ENCODE data around the gene NEDD4L.

NEDD4L gene

GRCh38 chr18:58102018-58102417 lies 58.0 kb downstream of the NEDD4L start:
- Histone ChIP-seq H3K9me3 (ENCODE audit: insufficient read depth, low read length) (no peaks in the 10 kb centered on the region), H3K36me3 (ENCODE audit: insufficient read depth, insufficient read length, low read length) (no peaks in the 10 kb centered on the region), H3K4me1 (ENCODE audit: insufficient read depth, insufficient read length) (peaks cover 2% of the 10 kb centered on the region), H3K27me3 (ENCODE audit: insufficient read depth, insufficient read length) (no peaks in the 10 kb centered on the region), H3K4me3 (ENCODE audit: insufficient read length, low read depth) (no peak overlapping the region), H3K9ac (ENCODE audit: insufficient read length, low read depth) (no peak overlapping the region)
- no peak for TF ChIP-seq SUZ12 (IDR thresholded peaks at IDR 0.05; ENCODE audit: extremely low read depth, insufficient read depth, insufficient read length)
- TF ChIP-seq YY1 (IDR thresholded peaks at IDR 0.05; ENCODE audit: insufficient read depth, insufficient read length): no peak
- no peak for TF ChIP-seq ZNF274 (IDR thresholded peaks at IDR 0.05; ENCODE audit: low read depth, low read length)
- no peak for DNase-seq (ENCODE audit: low read depth, low spot score)

- H3K36me3 ChIP-seq (ENCODE audit: insufficient read depth, insufficient read length, low read length): no peaks in the 10 kb centered on the region
- H3K4me1 ChIP-seq (ENCODE audit: insufficient read depth, insufficient read length): peaks cover 2% of the 10 kb centered on the region
- H3K9ac ChIP-seq (ENCODE audit: insufficient read length, low read depth): no peak overlapping the region
- no peaks in the 10 kb centered on the region for H3K9me3 ChIP-seq (ENCODE audit: insufficient read depth, low read length)
- H3K4me3 ChIP-seq (ENCODE audit: insufficient read length, low read depth): no peak overlapping the region
- no peak for TF ChIP-seq SUZ12 (IDR thresholded peaks at IDR 0.05; ENCODE audit: extremely low read depth, insufficient read depth, insufficient read length)
- no peak for TF ChIP-seq YY1 (IDR thresholded peaks at IDR 0.05; ENCODE audit: insufficient read depth, insufficient read length)
- TF ChIP-seq ZNF274 (IDR thresholded peaks at IDR 0.05; ENCODE audit: low read depth, low read length): no peak
- no peaks in the 10 kb centered on the region for H3K27me3 ChIP-seq (ENCODE audit: insufficient read depth, insufficient read length)
- DNase-seq (ENCODE audit: low read depth, low spot score): no peak
These were observed 58.8 kb downstream of the NEDD4L start for GRCh38 chr18:58102875-58103274.

DNA sequence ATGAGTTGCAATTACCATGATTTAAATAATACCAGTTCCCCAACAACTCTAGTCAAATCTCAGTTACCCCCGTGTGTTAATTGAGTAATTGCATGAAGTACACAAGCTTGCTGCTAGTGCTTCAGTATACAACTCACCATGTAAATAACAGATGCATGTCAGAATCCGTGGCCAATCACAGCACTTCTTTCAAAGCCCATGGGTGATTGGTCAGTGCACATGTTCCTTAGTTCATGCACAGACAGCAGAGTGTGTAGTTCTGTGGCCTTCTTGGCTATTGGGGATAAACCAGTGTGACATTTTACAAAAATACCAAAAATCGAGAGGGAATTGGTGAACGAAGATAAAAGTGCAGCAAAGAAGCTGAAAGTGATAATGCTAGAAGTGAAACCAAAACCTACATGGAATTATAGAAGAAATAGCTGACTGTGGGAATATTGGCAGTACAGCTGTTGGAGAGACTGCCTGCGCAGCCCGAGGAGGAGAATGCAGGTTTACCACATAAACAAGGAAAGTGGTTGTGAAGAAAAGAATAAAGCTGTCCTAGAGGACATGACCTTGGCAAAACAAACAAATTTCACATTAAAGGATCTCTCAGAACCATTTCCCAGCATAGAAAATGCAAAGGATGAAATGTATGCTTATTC lies 59.4 kb downstream of the NEDD4L start:
- DNase-seq (ENCODE audit: low read depth, low spot score): no peak
- Histone ChIP-seq H3K36me3 (ENCODE audit: insufficient read depth, insufficient read length, low read length) (no peaks in the 10 kb centered on the region), H3K9ac (ENCODE audit: insufficient read length, low read depth) (no peak overlapping the region), H3K4me3 (ENCODE audit: insufficient read length, low read depth) (no peak overlapping the region), H3K4me1 (ENCODE audit: insufficient read depth, insufficient read length) (peaks cover 2% of the 10 kb centered on the region), H3K9me3 (ENCODE audit: insufficient read depth, low read length) (no peaks in the 10 kb centered on the region), H3K27me3 (ENCODE audit: insufficient read depth, insufficient read length) (no peaks in the 10 kb centered on the region)
- TF ChIP-seq SUZ12 (IDR thresholded peaks at IDR 0.05; ENCODE audit: extremely low read depth, insufficient read depth, insufficient read length): no peak
- TF ChIP-seq ZNF274 (IDR thresholded peaks at IDR 0.05; ENCODE audit: low read depth, low read length): no peak
- TF ChIP-seq YY1 (IDR thresholded peaks at IDR 0.05; ENCODE audit: insufficient read depth, insufficient read length): no peak

DNA sequence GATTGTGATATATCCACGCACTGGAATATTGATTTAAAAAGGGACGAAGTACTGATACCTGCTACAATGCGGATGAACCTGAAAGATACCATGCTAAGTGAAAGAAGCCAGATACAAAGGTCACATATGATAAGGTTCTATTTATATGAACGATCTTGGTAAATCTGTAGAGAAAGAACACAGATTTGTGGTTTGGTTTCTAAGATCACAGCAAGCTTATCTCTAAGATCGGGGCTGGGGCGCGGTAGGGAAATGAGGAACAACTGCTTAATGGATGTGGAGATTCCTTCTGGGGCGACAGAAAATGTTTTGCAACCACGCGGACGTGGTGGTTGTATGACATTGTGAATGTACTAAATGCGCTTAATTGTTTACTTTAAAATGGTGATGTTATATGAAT lies 60.1 kb downstream of the NEDD4L start:
- Histone ChIP-seq H3K9ac (ENCODE audit: insufficient read length, low read depth) (no peak overlapping the region), H3K9me3 (ENCODE audit: insufficient read depth, low read length) (no peaks in the 10 kb centered on the region), H3K4me3 (ENCODE audit: insufficient read length, low read depth) (no peak overlapping the region), H3K36me3 (ENCODE audit: insufficient read depth, insufficient read length, low read length) (no peaks in the 10 kb centered on the region), H3K27me3 (ENCODE audit: insufficient read depth, insufficient read length) (no peaks in the 10 kb centered on the region), H3K4me1 (ENCODE audit: insufficient read depth, insufficient read length) (peaks cover 2% of the 10 kb centered on the region)
- TF ChIP-seq YY1 (IDR thresholded peaks at IDR 0.05; ENCODE audit: insufficient read depth, insufficient read length): no peak
- TF ChIP-seq ZNF274 (IDR thresholded peaks at IDR 0.05; ENCODE audit: low read depth, low read length): no peak
- no peak for TF ChIP-seq SUZ12 (IDR thresholded peaks at IDR 0.05; ENCODE audit: extremely low read depth, insufficient read depth, insufficient read length)
- no peak for DNase-seq (ENCODE audit: low read depth, low spot score)

DNA sequence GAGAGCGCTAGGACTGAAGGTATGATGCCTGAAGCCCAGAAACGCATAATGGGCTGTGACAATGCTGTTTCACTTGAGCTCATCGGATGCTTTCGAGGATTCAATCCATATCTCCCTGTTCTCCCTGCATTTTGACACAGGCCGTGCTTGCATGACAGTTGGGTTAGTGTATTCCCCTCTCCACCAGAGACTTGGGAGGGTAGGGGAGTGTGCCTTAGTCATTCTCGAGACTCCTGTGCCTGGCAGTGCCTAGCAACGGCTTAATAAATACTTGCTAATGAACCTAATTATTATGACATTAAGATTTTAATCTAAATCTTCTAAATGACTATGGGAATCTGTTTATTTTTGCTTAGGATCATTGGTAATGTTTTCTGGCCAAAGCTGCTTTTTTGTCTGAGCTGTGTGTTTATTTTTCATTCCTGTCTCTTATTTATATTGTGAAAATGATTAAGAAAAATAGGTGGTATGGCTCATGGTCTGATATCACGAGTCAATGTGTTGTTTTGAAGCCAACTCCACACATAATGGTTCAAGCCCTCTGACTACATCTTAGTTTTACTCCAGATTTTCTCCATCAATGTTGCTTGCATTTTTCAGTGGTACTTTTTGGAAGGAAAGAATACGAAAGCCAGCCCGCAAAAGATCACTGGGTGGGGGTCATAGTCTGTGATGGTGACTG lies 61.3 kb downstream of the NEDD4L start:
- H3K4me3 ChIP-seq (ENCODE audit: insufficient read length, low read depth): no peak overlapping the region
- no peak overlapping the region for H3K9ac ChIP-seq (ENCODE audit: insufficient read length, low read depth)
- no peaks in the 10 kb centered on the region for H3K9me3 ChIP-seq (ENCODE audit: insufficient read depth, low read length)
- no peaks in the 10 kb centered on the region for H3K36me3 ChIP-seq (ENCODE audit: insufficient read depth, insufficient read length, low read length)
- H3K27me3 ChIP-seq (ENCODE audit: insufficient read depth, insufficient read length): no peaks in the 10 kb centered on the region
- TF ChIP-seq ZNF274 (IDR thresholded peaks at IDR 0.05; ENCODE audit: low read depth, low read length): no peak
- TF ChIP-seq SUZ12 (IDR thresholded peaks at IDR 0.05; ENCODE audit: extremely low read depth, insufficient read depth, insufficient read length): no peak
- TF ChIP-seq YY1 (IDR thresholded peaks at IDR 0.05; ENCODE audit: insufficient read depth, insufficient read length): no peak
- peaks cover 2% of the 10 kb centered on the region for H3K4me1 ChIP-seq (ENCODE audit: insufficient read depth, insufficient read length)
- DNase-seq (ENCODE audit: low read depth, low spot score): no peak

DNA sequence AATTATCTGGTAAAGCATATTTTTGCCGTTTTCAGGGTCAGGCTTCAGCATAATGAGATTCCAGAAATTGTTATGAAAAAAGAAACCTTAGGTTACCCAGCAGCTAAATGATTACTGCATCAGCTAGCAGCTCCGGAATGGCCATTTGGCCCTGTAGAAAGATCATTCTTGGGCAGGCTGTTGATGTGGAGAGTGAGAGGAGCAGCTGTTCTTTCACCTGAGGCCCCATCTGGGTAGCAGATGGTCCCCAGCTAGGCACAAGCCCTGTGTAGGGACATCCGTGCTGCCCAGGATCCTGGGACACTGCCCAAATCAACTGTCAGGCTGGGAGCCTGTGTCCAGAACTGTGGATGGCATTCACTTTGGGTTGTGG lies 61.8 kb downstream of the NEDD4L start:
- H3K4me3 ChIP-seq (ENCODE audit: insufficient read length, low read depth): no peak overlapping the region
- DNase-seq (ENCODE audit: low read depth, low spot score): no peak
- H3K36me3 ChIP-seq (ENCODE audit: insufficient read depth, insufficient read length, low read length): no peaks in the 10 kb centered on the region
- no peaks in the 10 kb centered on the region for H3K9me3 ChIP-seq (ENCODE audit: insufficient read depth, low read length)
- TF ChIP-seq ZNF274 (IDR thresholded peaks at IDR 0.05; ENCODE audit: low read depth, low read length): no peak
- no peak for TF ChIP-seq YY1 (IDR thresholded peaks at IDR 0.05; ENCODE audit: insufficient read depth, insufficient read length)
- no peak for TF ChIP-seq SUZ12 (IDR thresholded peaks at IDR 0.05; ENCODE audit: extremely low read depth, insufficient read depth, insufficient read length)
- H3K4me1 ChIP-seq (ENCODE audit: insufficient read depth, insufficient read length): peaks cover 2% of the 10 kb centered on the region
- H3K9ac ChIP-seq (ENCODE audit: insufficient read length, low read depth): no peak overlapping the region
- H3K27me3 ChIP-seq (ENCODE audit: insufficient read depth, insufficient read length): no peaks in the 10 kb centered on the region

- Histone ChIP-seq H3K4me3 (ENCODE audit: insufficient read length, low read depth) (no peak overlapping the region), H3K27me3 (ENCODE audit: insufficient read depth, insufficient read length) (no peaks in the 10 kb centered on the region), H3K9me3 (ENCODE audit: insufficient read depth, low read length) (no peaks in the 10 kb centered on the region), H3K9ac (ENCODE audit: insufficient read length, low read depth) (no peak overlapping the region), H3K4me1 (ENCODE audit: insufficient read depth, insufficient read length) (peaks cover 1% of the 10 kb centered on the region), H3K36me3 (ENCODE audit: insufficient read depth, insufficient read length, low read length) (no peaks in the 10 kb centered on the region)
- DNase-seq (ENCODE audit: low read depth, low spot score): no peak
- TF ChIP-seq SUZ12 (IDR thresholded peaks at IDR 0.05; ENCODE audit: extremely low read depth, insufficient read depth, insufficient read length) (no peak), YY1 (IDR thresholded peaks at IDR 0.05; ENCODE audit: insufficient read depth, insufficient read length) (no peak), ZNF274 (IDR thresholded peaks at IDR 0.05; ENCODE audit: low read depth, low read length) (no peak)
These were observed 62.5 kb downstream of the NEDD4L start for GRCh38 chr18:58106289-58107070.

All from NT2/D1 (cell line).